Measurements from ENCODE around the gene VAV1. TPM values are rescaled to one million over a fixed set of nuclear protein-coding genes. Genes with fewer than 3 reads are reported as not detected.
"Not testable (repeated sequence)": the region's sequence is repeated elsewhere in the genome, so short reads cannot be mapped to it uniquely, and the experiment has no call there.

VAV1 gene
- total and polyA plus RNA-seq, 4 donors = 4.2 to 9.5 (median 5.2) TPM

DNA sequence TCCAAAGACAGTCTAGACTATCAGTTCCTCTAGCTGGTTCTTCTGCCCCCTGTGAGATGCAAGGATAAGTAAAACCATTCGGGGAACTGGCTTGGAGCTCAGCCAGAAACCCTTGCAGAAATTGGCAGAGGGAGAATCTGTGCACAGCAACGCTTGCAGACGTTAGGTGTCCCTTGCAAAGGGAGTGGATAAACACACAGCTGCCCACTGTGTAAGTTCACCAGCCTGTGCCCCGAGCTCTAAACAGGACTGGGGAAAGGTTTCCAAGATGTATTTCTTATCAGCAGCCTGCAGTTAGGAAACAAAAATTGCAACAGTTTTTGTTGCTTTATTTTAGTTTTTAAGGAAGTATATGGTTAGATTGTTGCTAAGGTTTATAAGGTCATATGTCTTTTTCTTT is 95.8 kb downstream of the VAV1 start:
- peaks cover 2% of the 10 kb centered on the region for H3K27me3 ChIP-seq (ENCODE audit: control insufficient read depth, insufficient read depth, low read length)
- H3K27ac ChIP-seq (ENCODE audit: low read depth, low read length) = no peak overlapping the region
- peak in 3 of 6 donors; percentile 29 to 62 (median 60) for DNase-seq (ENCODE audit: low read depth in 4 of 6, low spot score in 6 of 6)
- no peak overlapping the region for H3K4me3 ChIP-seq (ENCODE audit: low read depth, low read length)
- 4% methylated on average over 4 of the region's 4 CpGs for WGBS (ENCODE audit: insufficient coverage)
- H3K4me1 ChIP-seq (ENCODE audit: control insufficient read depth, insufficient read depth, low read length) = no peaks in the 10 kb centered on the region
- H3K36me3 ChIP-seq (ENCODE audit: control insufficient read depth, insufficient read depth, low read length) = no peaks in the 10 kb centered on the region
- H3K9me3 ChIP-seq (ENCODE audit: control insufficient read depth, insufficient read depth, low read length) = no peaks in the 10 kb centered on the region

- WGBS (ENCODE audit: insufficient coverage) = 91% methylated on average over 19 of the region's 22 CpGs
- not testable (repeated sequence) for H3K4me3 ChIP-seq (ENCODE audit: low read depth, low read length); DNase-seq (ENCODE audit: low read depth in 4 of 6, low spot score in 6 of 6); H3K36me3 ChIP-seq (ENCODE audit: control insufficient read depth, insufficient read depth, low read length); H3K27me3 ChIP-seq (ENCODE audit: control insufficient read depth, insufficient read depth, low read length); H3K4me1 ChIP-seq (ENCODE audit: control insufficient read depth, insufficient read depth, low read length); H3K9me3 ChIP-seq (ENCODE audit: control insufficient read depth, insufficient read depth, low read length); H3K27ac ChIP-seq (ENCODE audit: low read depth, low read length)
Observed at GRCh38 chr19:6869151-6869882, 96.8 kb downstream of the VAV1 start.

DNA sequence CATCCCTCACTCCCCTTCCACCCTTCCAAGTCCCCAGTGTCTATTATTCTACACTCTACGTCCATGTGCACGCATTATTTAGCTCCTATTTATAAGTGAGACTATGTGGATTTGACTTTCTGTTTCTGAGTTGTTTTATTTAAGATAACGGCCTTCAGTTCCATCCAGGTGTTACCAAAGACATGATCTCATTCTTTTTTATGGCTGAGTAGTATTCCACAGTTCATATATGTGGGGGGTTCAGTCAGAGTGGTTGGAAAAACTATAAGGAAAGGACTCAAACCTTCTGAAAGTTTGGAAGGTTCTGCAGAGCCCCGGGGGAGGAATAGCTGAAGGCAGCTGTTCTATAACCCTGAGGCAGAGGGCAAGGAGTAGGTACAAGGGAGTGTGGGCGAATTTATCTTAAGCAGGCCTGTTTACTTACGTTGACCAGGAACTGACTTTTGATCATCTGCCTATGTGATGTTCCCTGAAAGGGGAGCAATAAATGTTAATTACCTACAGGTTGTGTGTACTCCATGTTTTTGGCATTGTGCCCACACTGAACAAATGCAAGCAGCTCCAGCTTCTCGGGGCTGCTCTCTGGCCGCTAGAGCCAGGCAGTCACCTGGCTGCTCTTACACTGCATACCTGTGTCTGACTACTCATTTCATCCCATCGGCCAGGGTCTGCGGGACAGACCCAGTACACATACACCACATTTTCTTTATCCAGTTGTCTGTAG is 101.4 kb downstream of the VAV1 start:
- Histone ChIP-seq H3K27ac (ENCODE audit: low read depth, low read length) (no peak overlapping the region), H3K27me3 (ENCODE audit: control insufficient read depth, insufficient read depth, low read length) (no peaks in the 10 kb centered on the region), H3K4me1 (ENCODE audit: control insufficient read depth, insufficient read depth, low read length) (no peaks in the 10 kb centered on the region), H3K36me3 (ENCODE audit: control insufficient read depth, insufficient read depth, low read length) (no peaks in the 10 kb centered on the region), H3K9me3 (ENCODE audit: control insufficient read depth, insufficient read depth, low read length) (no peaks in the 10 kb centered on the region), H3K4me3 (ENCODE audit: low read depth, low read length) (no peak overlapping the region)
- no peak for DNase-seq (ENCODE audit: low read depth in 4 of 6, low spot score in 6 of 6)
- WGBS (ENCODE audit: insufficient coverage) = 85% methylated on average over 5 of the region's 10 CpGs

DNA sequence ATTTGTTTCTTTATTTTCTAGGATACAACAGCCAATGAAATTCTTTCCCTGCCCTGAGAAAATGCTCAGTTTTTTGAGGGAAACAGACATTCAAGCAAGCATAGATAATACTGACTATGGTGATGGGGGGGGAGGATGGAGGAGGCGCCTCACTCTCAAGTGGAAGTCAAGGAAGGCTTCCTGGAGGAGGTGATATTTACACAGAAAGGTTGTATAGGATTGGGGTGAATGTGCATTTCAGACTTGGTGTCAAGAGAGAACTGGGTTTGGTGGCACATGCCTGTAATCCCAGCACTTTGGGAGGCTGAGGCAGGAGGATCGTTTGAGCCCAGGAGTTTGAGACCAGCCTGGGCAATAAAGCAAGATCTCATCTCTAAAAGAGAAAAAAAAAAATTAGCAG is 102.7 kb downstream of the VAV1 start:
- H3K4me1 ChIP-seq (ENCODE audit: control insufficient read depth, insufficient read depth, low read length) = no peaks in the 10 kb centered on the region
- no peaks in the 10 kb centered on the region for H3K9me3 ChIP-seq (ENCODE audit: control insufficient read depth, insufficient read depth, low read length)
- DNase-seq (ENCODE audit: low read depth in 4 of 6, low spot score in 6 of 6) = no peak
- no peak overlapping the region for H3K27ac ChIP-seq (ENCODE audit: low read depth, low read length)
- H3K36me3 ChIP-seq (ENCODE audit: control insufficient read depth, insufficient read depth, low read length) = no peaks in the 10 kb centered on the region
- H3K27me3 ChIP-seq (ENCODE audit: control insufficient read depth, insufficient read depth, low read length) = no peaks in the 10 kb centered on the region
- H3K4me3 ChIP-seq (ENCODE audit: low read depth, low read length) = no peak overlapping the region
- 93% methylated on average over 1 of the region's 2 CpGs for WGBS (ENCODE audit: insufficient coverage)

DNA sequence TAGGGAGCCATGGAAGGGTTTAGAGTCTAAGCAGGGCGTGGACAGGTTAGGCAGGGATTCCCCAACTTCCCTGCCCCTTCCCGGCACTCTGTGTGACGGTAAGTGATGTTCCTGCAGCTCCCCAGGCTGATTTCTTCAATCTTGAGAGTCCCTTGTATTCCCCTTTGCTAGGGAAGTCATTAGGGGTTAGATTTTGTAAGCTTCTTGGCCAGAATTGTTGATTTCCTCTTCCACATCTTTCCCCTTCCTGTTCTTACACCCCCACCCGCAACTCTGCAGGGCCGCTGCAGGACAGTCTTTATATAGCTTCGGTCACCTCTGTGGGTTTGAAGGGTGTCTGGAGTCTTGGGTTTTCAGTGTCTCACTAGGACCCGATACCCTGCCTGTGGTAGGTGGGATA is 104.2 kb downstream of the VAV1 start:
- no peaks in the 10 kb centered on the region for H3K27me3 ChIP-seq (ENCODE audit: control insufficient read depth, insufficient read depth, low read length)
- no peaks in the 10 kb centered on the region for H3K36me3 ChIP-seq (ENCODE audit: control insufficient read depth, insufficient read depth, low read length)
- H3K27ac ChIP-seq (ENCODE audit: low read depth, low read length) = no peak overlapping the region
- no peaks in the 10 kb centered on the region for H3K9me3 ChIP-seq (ENCODE audit: control insufficient read depth, insufficient read depth, low read length)
- H3K4me1 ChIP-seq (ENCODE audit: control insufficient read depth, insufficient read depth, low read length) = no peaks in the 10 kb centered on the region
- no peak overlapping the region for H3K4me3 ChIP-seq (ENCODE audit: low read depth, low read length)
- no peak for DNase-seq (ENCODE audit: low read depth in 4 of 6, low spot score in 6 of 6)
- WGBS (ENCODE audit: insufficient coverage) = 57% methylated on average over 1 of the region's 7 CpGs

DNA sequence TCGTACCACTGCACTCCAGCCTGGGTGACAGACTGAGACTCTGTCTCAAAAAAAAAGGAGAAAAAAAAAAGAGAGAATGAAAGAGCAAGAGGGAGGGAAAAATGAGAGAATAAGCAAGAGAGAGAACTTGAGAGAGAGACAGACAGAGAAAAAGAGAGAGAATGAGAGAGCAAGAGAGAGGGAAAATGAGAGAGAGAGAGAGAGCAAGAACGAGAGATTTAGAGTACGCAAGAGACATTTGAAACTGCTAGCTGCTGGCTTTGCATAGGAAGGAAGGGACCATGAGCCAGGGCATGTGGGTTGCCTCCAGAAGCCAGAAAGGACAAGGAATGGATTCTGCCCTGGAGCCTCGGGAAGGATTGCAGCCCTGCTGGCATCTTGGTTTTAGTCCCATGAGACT is 105.3 kb downstream of the VAV1 start:
- no peaks in the 10 kb centered on the region for H3K9me3 ChIP-seq (ENCODE audit: control insufficient read depth, insufficient read depth, low read length)
- WGBS (ENCODE audit: insufficient coverage) = 74% methylated on average over 4 of the region's 4 CpGs
- no peak overlapping the region for H3K27ac ChIP-seq (ENCODE audit: low read depth, low read length)
- no peaks in the 10 kb centered on the region for H3K36me3 ChIP-seq (ENCODE audit: control insufficient read depth, insufficient read depth, low read length)
- no peaks in the 10 kb centered on the region for H3K27me3 ChIP-seq (ENCODE audit: control insufficient read depth, insufficient read depth, low read length)
- no peak overlapping the region for H3K4me3 ChIP-seq (ENCODE audit: low read depth, low read length)
- no peaks in the 10 kb centered on the region for H3K4me1 ChIP-seq (ENCODE audit: control insufficient read depth, insufficient read depth, low read length)
- no peak for DNase-seq (ENCODE audit: low read depth in 4 of 6, low spot score in 6 of 6)

DNA sequence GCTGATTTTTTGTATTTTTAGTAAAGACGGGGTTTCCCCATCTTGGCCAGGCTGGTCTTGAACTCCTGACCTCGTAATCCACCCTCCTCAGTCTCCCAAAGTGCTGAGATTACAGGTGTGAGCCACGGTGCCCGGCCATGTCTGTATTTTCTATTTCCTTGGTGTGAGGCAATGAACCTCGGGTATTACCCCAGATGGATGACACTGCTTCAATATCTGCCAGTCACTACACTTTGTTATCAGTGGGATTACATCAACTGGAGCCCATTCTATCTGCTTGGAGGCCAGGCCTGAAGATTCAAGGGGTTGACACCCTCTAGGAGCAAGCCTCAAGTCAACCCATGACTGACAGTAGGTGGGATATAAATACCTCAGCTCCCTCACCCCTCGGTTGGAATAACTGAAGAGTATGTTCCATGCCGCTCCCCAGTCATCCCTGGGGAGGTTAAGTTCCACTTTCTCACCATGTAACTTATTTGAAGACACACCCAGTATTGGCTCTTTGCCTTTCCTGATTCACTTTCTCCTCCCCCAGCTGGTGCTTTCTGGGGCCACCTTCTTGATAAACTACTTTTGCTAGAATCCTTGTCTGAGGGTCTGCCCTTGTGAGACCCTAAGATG is 113.9 kb downstream of the VAV1 start:
- no peak for DNase-seq (ENCODE audit: low read depth in 4 of 6, low spot score in 6 of 6)
- H3K27ac ChIP-seq (ENCODE audit: low read depth, low read length) = no peak overlapping the region
- no peaks in the 10 kb centered on the region for H3K36me3 ChIP-seq (ENCODE audit: control insufficient read depth, insufficient read depth, low read length)
- no peaks in the 10 kb centered on the region for H3K27me3 ChIP-seq (ENCODE audit: control insufficient read depth, insufficient read depth, low read length)
- no peaks in the 10 kb centered on the region for H3K9me3 ChIP-seq (ENCODE audit: control insufficient read depth, insufficient read depth, low read length)
- H3K4me1 ChIP-seq (ENCODE audit: control insufficient read depth, insufficient read depth, low read length) = no peaks in the 10 kb centered on the region
- WGBS (ENCODE audit: insufficient coverage) = 54% methylated on average over 3 of the region's 7 CpGs
- no peak overlapping the region for H3K4me3 ChIP-seq (ENCODE audit: low read depth, low read length)

DNA sequence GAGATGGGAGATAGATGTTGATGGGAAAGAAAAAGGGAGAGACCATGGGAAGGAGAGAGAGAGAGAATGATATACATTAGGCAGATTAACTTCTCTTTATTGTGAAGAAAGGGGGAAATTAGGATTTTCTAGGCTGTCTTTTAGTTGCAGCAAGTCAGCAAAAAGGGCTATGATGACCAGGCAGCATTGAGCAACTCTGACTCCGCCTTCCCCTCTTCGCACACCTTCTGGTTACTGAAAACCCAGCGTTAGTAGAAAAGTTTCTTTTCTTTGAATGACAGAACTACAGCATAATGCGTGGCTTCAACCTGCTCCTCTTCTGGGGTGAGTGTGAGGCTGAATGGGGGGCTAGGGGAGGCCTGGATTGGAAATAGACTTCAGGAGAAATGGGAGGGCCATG is 114.8 kb downstream of the VAV1 start, which contains the start of gene ADGRE1:
Gene ADGRE1, plus strand, starts transcription at position 264 of the 400 bp plus-strand sequence. Its CDS starts 30 bp downstream, at position 294.
- 82% methylated on average over 3 of the region's 4 CpGs for WGBS (ENCODE audit: insufficient coverage)
- no peak for DNase-seq (ENCODE audit: low read depth in 4 of 6, low spot score in 6 of 6)
- H3K9me3 ChIP-seq (ENCODE audit: control insufficient read depth, insufficient read depth, low read length) = no peaks in the 10 kb centered on the region
- no peak within 1 kb of the TSS for H3K27ac ChIP-seq (ENCODE audit: low read depth, low read length)
- no peaks in the 10 kb centered on the region for H3K27me3 ChIP-seq (ENCODE audit: control insufficient read depth, insufficient read depth, low read length)
- H3K36me3 ChIP-seq (ENCODE audit: control insufficient read depth, insufficient read depth, low read length) = no peaks in the 10 kb centered on the region
- no peak within 1 kb of the TSS for H3K4me3 ChIP-seq (ENCODE audit: low read depth, low read length)
- H3K4me1 ChIP-seq (ENCODE audit: control insufficient read depth, insufficient read depth, low read length) = no peaks in the 10 kb centered on the region

GRCh38 chr19:6888967-6889366 is 116.5 kb downstream of the VAV1 start:
- Histone ChIP-seq H3K4me3 (ENCODE audit: low read depth, low read length) (no peak overlapping the region), H3K9me3 (ENCODE audit: control insufficient read depth, insufficient read depth, low read length) (no peaks in the 10 kb centered on the region), H3K27ac (ENCODE audit: low read depth, low read length) (no peak overlapping the region), H3K4me1 (ENCODE audit: control insufficient read depth, insufficient read depth, low read length) (no peaks in the 10 kb centered on the region), H3K36me3 (ENCODE audit: control insufficient read depth, insufficient read depth, low read length) (no peaks in the 10 kb centered on the region), H3K27me3 (ENCODE audit: control insufficient read depth, insufficient read depth, low read length) (no peaks in the 10 kb centered on the region)
- DNase-seq (ENCODE audit: low read depth in 4 of 6, low spot score in 6 of 6) = no peak
- WGBS (ENCODE audit: insufficient coverage) = 96% methylated on average over 2 of the region's 2 CpGs
